ENCODE measurements around the gene KLHL13. TPM values are rescaled to one million over a fixed set of nuclear protein-coding genes. Genes with fewer than 3 reads are reported as not detected.

KLHL13 gene
- total RNA-seq, 1 donor from 2014 or later: 1.2 TPM

Other genes starting within 250 kb of the KLHL13 start
- 11.7 and 17.4 TPM in 2 replicates for gene WDR44, start 229.3 kb upstream of the KLHL13 start, total RNA-seq